ENCODE data around the gene DPH1. TPM values are rescaled to one million over a fixed set of nuclear protein-coding genes. Genes with fewer than 3 reads are reported as not detected.
"Not testable (repeated sequence)": the region's sequence is repeated elsewhere in the genome, so short reads cannot be mapped to it uniquely, and the experiment has no call there.

DPH1 gene
- total RNA-seq: 10 to 100 TPM; 36.9 to 40.2 TPM

- Mint-ChIP-seq H3K9me3 (no peaks in the 10 kb centered on the region), H3K27me3 (peaks cover 8% of the 10 kb centered on the region), H3K27ac (peak within 1 kb of the TSS; percentile 87), H3K4me1 (peaks cover 5% of the 10 kb centered on the region), H3K36me3 (ENCODE audit: low read depth) (peaks cover 8% of the 10 kb centered on the region), H3K4me3 (peak within 1 kb of the TSS; percentile 96)
- peak; percentile 87 for ATAC-seq (replicated peaks)
Observed at GRCh38 chr17:2029911-2030778, at the start of gene DPH1. Gene DPH1, plus strand, starts transcription at chr17:2030153. Its CDS starts 17 bp downstream, at chr17:2030170.

- no peaks in the 10 kb centered on the region for H3K27me3 Mint-ChIP-seq
- H3K27ac Mint-ChIP-seq: no peak overlapping the region
- no peaks in the 10 kb centered on the region for H3K9me3 Mint-ChIP-seq
- no peaks in the 10 kb centered on the region for H3K36me3 Mint-ChIP-seq (ENCODE audit: low read depth)
- no peak for ATAC-seq (replicated peaks)
- peaks cover 1% of the 10 kb centered on the region for H3K4me1 Mint-ChIP-seq
- no peak overlapping the region for H3K4me3 Mint-ChIP-seq
Observed at GRCh38 chr17:1980665-1981250, 49.2 kb upstream of the DPH1 start.

GRCh38 chr17:1982793-1983366, 47.1 kb upstream of the DPH1 start:
- not testable (repeated sequence) for H3K27me3 Mint-ChIP-seq; ATAC-seq (replicated peaks); H3K4me1 Mint-ChIP-seq; H3K4me3 Mint-ChIP-seq; H3K9me3 Mint-ChIP-seq; H3K36me3 Mint-ChIP-seq (ENCODE audit: low read depth); H3K27ac Mint-ChIP-seq

GRCh38 chr17:1985093-1985492, 44.9 kb upstream of the DPH1 start:
- Mint-ChIP-seq H3K9me3 (no peaks in the 10 kb centered on the region), H3K4me1 (no peaks in the 10 kb centered on the region), H3K27me3 (no peaks in the 10 kb centered on the region), H3K36me3 (ENCODE audit: low read depth) (no peaks in the 10 kb centered on the region), H3K27ac (no peak overlapping the region), H3K4me3 (no peak overlapping the region)
- ATAC-seq (replicated peaks): no peak

- no peaks in the 10 kb centered on the region for H3K36me3 Mint-ChIP-seq (ENCODE audit: low read depth)
- H3K4me3 Mint-ChIP-seq: no peak overlapping the region
- no peaks in the 10 kb centered on the region for H3K9me3 Mint-ChIP-seq
- ATAC-seq (replicated peaks): no peak
- H3K27ac Mint-ChIP-seq: no peak overlapping the region
- no peaks in the 10 kb centered on the region for H3K4me1 Mint-ChIP-seq
- H3K27me3 Mint-ChIP-seq: no peaks in the 10 kb centered on the region
Observed at GRCh38 chr17:1985686-1986085, 44.3 kb upstream of the DPH1 start.

- Mint-ChIP-seq H3K4me3 (no peak overlapping the region), H3K9me3 (no peaks in the 10 kb centered on the region), H3K27ac (no peak overlapping the region), H3K4me1 (no peaks in the 10 kb centered on the region), H3K36me3 (ENCODE audit: low read depth) (no peaks in the 10 kb centered on the region), H3K27me3 (no peaks in the 10 kb centered on the region)
- no peak for ATAC-seq (replicated peaks)
Observed at GRCh38 chr17:1986783-1987451, 43.0 kb upstream of the DPH1 start.

- no peak for ATAC-seq (replicated peaks)
- Mint-ChIP-seq H3K27me3 (no peaks in the 10 kb centered on the region), H3K4me3 (no peak overlapping the region), H3K27ac (no peak overlapping the region), H3K4me1 (no peaks in the 10 kb centered on the region), H3K36me3 (ENCODE audit: low read depth) (no peaks in the 10 kb centered on the region), H3K9me3 (no peaks in the 10 kb centered on the region)
Observed at GRCh38 chr17:1989135-1989534, 40.8 kb upstream of the DPH1 start.

GRCh38 chr17:1992541-1992940, 37.4 kb upstream of the DPH1 start:
- no peaks in the 10 kb centered on the region for H3K9me3 Mint-ChIP-seq
- H3K4me3 Mint-ChIP-seq: no peak overlapping the region
- no peak for ATAC-seq (replicated peaks)
- peaks cover 6% of the 10 kb centered on the region for H3K27me3 Mint-ChIP-seq
- H3K27ac Mint-ChIP-seq: no peak overlapping the region
- no peaks in the 10 kb centered on the region for H3K36me3 Mint-ChIP-seq (ENCODE audit: low read depth)
- H3K4me1 Mint-ChIP-seq: no peaks in the 10 kb centered on the region

- peaks cover 15% of the 10 kb centered on the region for H3K27me3 Mint-ChIP-seq
- no peak for ATAC-seq (replicated peaks)
- no peaks in the 10 kb centered on the region for H3K9me3 Mint-ChIP-seq
- H3K36me3 Mint-ChIP-seq (ENCODE audit: low read depth): no peaks in the 10 kb centered on the region
- no peaks in the 10 kb centered on the region for H3K4me1 Mint-ChIP-seq
- no peak overlapping the region for H3K27ac Mint-ChIP-seq
- H3K4me3 Mint-ChIP-seq: no peak overlapping the region
Observed at GRCh38 chr17:1994707-1995106, 35.2 kb upstream of the DPH1 start.

- Mint-ChIP-seq H3K27me3 (peaks cover 15% of the 10 kb centered on the region), H3K9me3 (no peaks in the 10 kb centered on the region), H3K36me3 (ENCODE audit: low read depth) (no peaks in the 10 kb centered on the region), H3K4me3 (no peak overlapping the region), H3K4me1 (no peaks in the 10 kb centered on the region), H3K27ac (no peak overlapping the region)
- ATAC-seq (replicated peaks): no peak
Observed at GRCh38 chr17:1995321-1995892, 34.5 kb upstream of the DPH1 start.

GRCh38 chr17:1995907-1996799, 33.8 kb upstream of the DPH1 start:
- H3K9me3 Mint-ChIP-seq: no peaks in the 10 kb centered on the region
- no peaks in the 10 kb centered on the region for H3K36me3 Mint-ChIP-seq (ENCODE audit: low read depth)
- ATAC-seq (replicated peaks): no peak
- H3K4me3 Mint-ChIP-seq: no peak overlapping the region
- H3K27ac Mint-ChIP-seq: no peak overlapping the region
- H3K27me3 Mint-ChIP-seq: peaks cover 15% of the 10 kb centered on the region
- H3K4me1 Mint-ChIP-seq: no peaks in the 10 kb centered on the region

- H3K4me3 Mint-ChIP-seq: no peak overlapping the region
- H3K27me3 Mint-ChIP-seq: peaks cover 15% of the 10 kb centered on the region
- no peak overlapping the region for H3K27ac Mint-ChIP-seq
- H3K4me1 Mint-ChIP-seq: no peaks in the 10 kb centered on the region
- no peaks in the 10 kb centered on the region for H3K9me3 Mint-ChIP-seq
- no peak for ATAC-seq (replicated peaks)
- no peaks in the 10 kb centered on the region for H3K36me3 Mint-ChIP-seq (ENCODE audit: low read depth)
Observed at GRCh38 chr17:1996800-1997288, 33.1 kb upstream of the DPH1 start.

- Mint-ChIP-seq H3K4me3 (no peak overlapping the region), H3K9me3 (no peaks in the 10 kb centered on the region), H3K36me3 (ENCODE audit: low read depth) (no peaks in the 10 kb centered on the region), H3K4me1 (no peaks in the 10 kb centered on the region), H3K27ac (no peak overlapping the region), H3K27me3 (peaks cover 15% of the 10 kb centered on the region)
- no peak for ATAC-seq (replicated peaks)
Observed at GRCh38 chr17:1997289-1997926, 32.5 kb upstream of the DPH1 start.
